Measurements from ENCODE around the gene DOK3. TPM values are rescaled to one million over a fixed set of nuclear protein-coding genes. Genes with fewer than 3 reads are reported as not detected.

The DOK3 gene
- total RNA-seq, 1 experiment from 2014 or later, result 8.0 TPM

GRCh38 chr5:177508221-177508611 lies 1.4 kb downstream of the DOK3 start:
- DNase-seq (ENCODE audit: low read depth, low spot score) (no peak), ATAC-seq (no peak)
- POLR2A ChIA-PET, result no interaction called here
- Histone ChIP-seq H3K4me2 (ENCODE audit: low read length) (no peak overlapping the region), H3K4me3 (replicated peaks in 1 of 2; ENCODE audit: low read depth in 1 of 2, low read length in 2 of 2) (no peak overlapping the region), H3K9ac (ENCODE audit: low read length) (no peak overlapping the region), H3K27me3 (ENCODE audit: insufficient read depth, low read length) (no peaks in the 10 kb centered on the region), H3K79me2 (ENCODE audit: insufficient read depth, low read length) (no peaks in the 10 kb centered on the region), H2AFZ (ENCODE audit: low read depth, low read length, poor library complexity, severe bottlenecking) (no peak overlapping the region), H3K4me1 (ENCODE audit: control insufficient read depth in 1 of 2, insufficient read depth in 2 of 2, low read length in 2 of 2) (no peaks in the 10 kb centered on the region), H3K36me3 (ENCODE audit: control insufficient read depth in 1 of 2, insufficient read depth in 2 of 2, low read length in 2 of 2) (peaks cover 14 to 26% of the 10 kb centered on the region in 2 experiments; a peak in 3 of 4 replicates), H3K27ac (ENCODE audit: low read depth, low read length) (no peak overlapping the region; the same call in 1 of the 2 replicates), H4K20me1 (ENCODE audit: insufficient read depth) (no peaks in the 10 kb centered on the region), H3K9me2 (ENCODE audit: insufficient read depth) (no peaks in the 10 kb centered on the region), H3K9me3 (ENCODE audit: control insufficient read depth in 1 of 2, insufficient read depth in 1 of 2, low read depth in 1 of 2, low read length in 2 of 2) (no peaks in the 10 kb centered on the region)
- TF ChIP-seq ATF3 (IDR thresholded peaks at IDR 0.05), result no peak
- no peak for TF ChIP-seq ZNF274 (IDR thresholded peaks at IDR 0.05; ENCODE audit: low read depth, low read length)
- no peak for TF ChIP-seq POLR2AphosphoS5 (IDR thresholded peaks at IDR 0.05; ENCODE audit: low read depth, low read length)
- TF ChIP-seq YY1 (IDR thresholded peaks at IDR 0.05; ENCODE audit: extremely low read depth, insufficient replicate concordance, low read depth, low read length), result no peak
- no peak for TF ChIP-seq ZBTB33 (IDR thresholded peaks at IDR 0.05; ENCODE audit: extremely low read depth, insufficient replicate concordance, low read length)
- no peak for TF ChIP-seq EGR1 (IDR thresholded peaks at IDR 0.05; ENCODE audit: low read depth)
- no peak for TF ChIP-seq SIN3A (IDR thresholded peaks at IDR 0.05; ENCODE audit: low read depth)
- TF ChIP-seq ELF1 (IDR thresholded peaks at IDR 0.05; ENCODE audit: borderline replicate concordance, low read depth), result no peak
- no peak for TF ChIP-seq REST (IDR thresholded peaks at IDR 0.05; ENCODE audit: low read depth)
- TF ChIP-seq CEBPB (IDR thresholded peaks at IDR 0.05; ENCODE audit: low read depth), result no peak
- TF ChIP-seq EZH2phosphoT487 (IDR thresholded peaks at IDR 0.05; ENCODE audit: borderline replicate concordance), result no peak
- no peak for TF ChIP-seq ZFX (IDR thresholded peaks at IDR 0.05)
- RAD21 ChIA-PET (ENCODE audit: low non-redundant PET in 1 of 2, low total read pairs in 2 of 2, uncharacterized antibody in 2 of 2, unreplicated experiment in 2 of 2), result no interaction called here
- BruUV-seq (replicated peaks), result no TSS peak
- CTCF ChIA-PET, result interaction anchor here (1.0 to 2.1 kb wide), 3 partner anchors 11 to 104 kb away, joined by 3 to 9 read pairs (median 4); partner anchors contain the start of gene PDLIM7
- intact Hi-C loops (cut with micrococcal nuclease), result no loop called here
